H9 (cell line): ENCODE results near the gene ZSWIM3. TPM values are rescaled to one million over a fixed set of nuclear protein-coding genes. Genes with fewer than 3 reads are reported as not detected.

Experiments
- DNase-seq: peaks from one replicate; pipeline ENCODE4 v3.0.0-alpha.2; 2017
- H2AFZ ChIP-seq: one replicate; pipeline ENCODE4 v1.6.1; 2013; ENCODE audit warnings: mild to moderate bottlenecking, low read length, control low read depth, moderate library complexity
- H2AK5ac ChIP-seq: 2 replicates; pipeline ENCODE4 v1.6.1; 2013; ENCODE audit warnings: low read length, control low read depth, mixed read lengths; ENCODE audit not compliant: insufficient read length
- H2BK120ac ChIP-seq: one replicate; pipeline ENCODE4 v1.6.1; 2013; ENCODE audit warnings: low read depth, mild to moderate bottlenecking, low read length, control low read depth, inconsistent platforms; ENCODE audit not compliant: poor library complexity, severe bottlenecking
- H2BK12ac ChIP-seq: 2 replicates; pipeline ENCODE4 v1.6.1; 2013; ENCODE audit warnings: low read length, control low read depth, mixed read lengths, low read depth; ENCODE audit not compliant: insufficient read length
- H2BK15ac ChIP-seq: 2 replicates; pipeline ENCODE4 v1.6.1; 2013; ENCODE audit warnings: low read depth, low read length, control low read depth
- H2BK20ac ChIP-seq: one replicate; pipeline ENCODE4 v1.6.1; 2013; ENCODE audit warnings: low read depth, mild to moderate bottlenecking, low read length, control low read depth, inconsistent platforms; ENCODE audit not compliant: poor library complexity, severe bottlenecking
- H2BK5ac ChIP-seq: 2 replicates; pipeline ENCODE4 v1.6.1; 2013; ENCODE audit warnings: low read length, control low read depth, mixed read lengths; ENCODE audit not compliant: insufficient read length
- H3K14ac ChIP-seq: 2 replicates; pipeline ENCODE4 v1.6.1; 2013; ENCODE audit warnings: low read length, control low read depth; ENCODE audit not compliant: insufficient read depth
- H3K18ac ChIP-seq: 2 replicates; pipeline ENCODE4 v1.6.1; 2013; ENCODE audit warnings: low read depth, mild to moderate bottlenecking, mixed read lengths, low read length, control low read depth; ENCODE audit not compliant: insufficient read length
- H3K23ac ChIP-seq: 2 replicates; pipeline ENCODE4 v1.6.1; 2013; ENCODE audit warnings: low read length, control low read depth, mixed read lengths, low read depth; ENCODE audit not compliant: insufficient read length
- H3K23me2 ChIP-seq: 2 replicates; pipeline ENCODE4 v1.6.1; 2013; ENCODE audit warnings: low read depth, mild to moderate bottlenecking, mixed read lengths, low read length, control low read depth; ENCODE audit not compliant: insufficient read length, poor library complexity, severe bottlenecking
- H3K27ac ChIP-seq: 2 replicates; pipeline ENCODE4 v1.5.1; 2013; ENCODE audit warnings: low read length, control low read depth, mixed read lengths, low read depth; ENCODE audit not compliant: insufficient read length
- H3K27me3 ChIP-seq: 2 replicates; pipeline ENCODE4 v1.6.1; 2013; ENCODE audit warnings: low read length, control low read depth, inconsistent platforms; ENCODE audit not compliant: insufficient read depth
- H3K4ac ChIP-seq: 2 replicates; pipeline ENCODE4 v1.6.1; 2013; ENCODE audit warnings: low read depth, mild to moderate bottlenecking, control low read depth, inconsistent platforms, low read length, moderate library complexity
- H3K4me1 ChIP-seq: 2 replicates; pipeline ENCODE4 v1.6.1; 2013; ENCODE audit warnings: low read length, control low read depth, inconsistent platforms; ENCODE audit not compliant: insufficient read depth
- H3K4me2 ChIP-seq: 2 replicates; pipeline ENCODE4 v1.6.1; 2013; ENCODE audit warnings: low read length, control low read depth, mixed read lengths; ENCODE audit not compliant: insufficient read length, insufficient read depth
- H3K56ac ChIP-seq: 2 replicates; pipeline ENCODE4 v1.6.1; 2013; ENCODE audit warnings: low read depth, mild to moderate bottlenecking, mixed read lengths, low read length, control low read depth; ENCODE audit not compliant: insufficient read length
- H3K79me1 ChIP-seq: 2 replicates; pipeline ENCODE4 v1.6.1; 2013; ENCODE audit warnings: low read depth, mild to moderate bottlenecking, moderate library complexity, low read length, control low read depth, inconsistent platforms; ENCODE audit not compliant: insufficient read depth, poor library complexity, severe bottlenecking
- H3K79me2 ChIP-seq: 2 replicates; pipeline ENCODE4 v1.6.1; 2013; ENCODE audit warnings: low read length, control low read depth, inconsistent platforms; ENCODE audit not compliant: insufficient read depth
- H3K9ac ChIP-seq: 2 replicates; pipeline ENCODE4 v1.6.1; 2013; ENCODE audit warnings: low read length, control low read depth, mixed read lengths; ENCODE audit not compliant: insufficient read length; ENCODE audit errors: extremely low read depth
- H3K9me3 ChIP-seq: one replicate; pipeline ENCODE4 v1.6.1; 2013; ENCODE audit warnings: low read depth, low read length, inconsistent platforms; ENCODE audit not compliant: control insufficient read depth
- H3T11ph ChIP-seq: one replicate; pipeline ENCODE4 v1.6.1; 2013; ENCODE audit warnings: mild to moderate bottlenecking, low read length, control low read depth, inconsistent platforms
- H4K20me1 ChIP-seq: one replicate; pipeline ENCODE4 v1.6.1; 2013; ENCODE audit not compliant: control insufficient read depth, insufficient read length, insufficient read depth
- H4K5ac ChIP-seq: 2 replicates; pipeline ENCODE4 v1.6.1; 2013; ENCODE audit warnings: low read depth, mild to moderate bottlenecking, mixed read lengths, low read length, control low read depth; ENCODE audit not compliant: insufficient read length
- H4K8ac ChIP-seq: replicated peaks from 2 replicates; pipeline ENCODE4 v1.6.1; 2013; ENCODE audit warnings: low read length, control low read depth, mixed read lengths, low read depth; ENCODE audit not compliant: insufficient read length
- H4K91ac ChIP-seq: 2 replicates; pipeline ENCODE4 v1.6.1; 2013; ENCODE audit warnings: low read depth, mild to moderate bottlenecking, moderate library complexity, mixed read lengths, low read length, control low read depth; ENCODE audit not compliant: insufficient read length
- H3K27ac Mint-ChIP-seq, 3 experiments: 2 replicates in 2 of 3; 3 replicates in 1 of 3; pipeline ENCODE4 v1.8.0; 2020 to 2021; ENCODE audit warnings: mixed read lengths in 3 of 3, mild to moderate bottlenecking in 1 of 3, moderate library complexity in 1 of 3
- H3K27me3 Mint-ChIP-seq: 2 replicates; pipeline ENCODE4 v1.8.0; 2021; ENCODE audit warnings: low read depth, mild to moderate bottlenecking, moderate library complexity, mixed read lengths
- H3K36me3 Mint-ChIP-seq, 3 experiments: 2 replicates in 2 of 3; 3 replicates in 1 of 3; pipeline ENCODE4 v1.8.0; 2020 to 2021; ENCODE audit warnings: low read depth in 3 of 3, mixed read lengths in 3 of 3; ENCODE audit not compliant: insufficient read depth in 1 of 3
- H3K4me1 Mint-ChIP-seq, 2 experiments: 2 replicates each; pipeline ENCODE4 v1.8.0; 2020; ENCODE audit warnings: mixed read lengths in 2 of 2
- H3K4me3 Mint-ChIP-seq, 2 experiments: 2 replicates in 1 of 2; 3 replicates in 1 of 2; pipeline ENCODE4 v1.8.0; 2020 to 2021; ENCODE audit warnings: mild to moderate bottlenecking in 2 of 2, mixed read lengths in 2 of 2, moderate library complexity in 1 of 2
- H3K9me3 Mint-ChIP-seq, 2 experiments: 2 replicates in 1 of 2; 3 replicates in 1 of 2; pipeline ENCODE4 v1.8.0; 2020; ENCODE audit warnings: mild to moderate bottlenecking in 2 of 2, mixed read lengths in 2 of 2, moderate library complexity in 1 of 2
- CTCF ChIP-seq: fragments of 200-600 bp; sonication (generic); conservative IDR thresholded peaks from 3 replicates; pipeline ENCODE4 v1.8.0; 2021; ENCODE audit warnings: antibody characterized with exemption, mild to moderate bottlenecking
- WGBS: extraction: QIAGEN DNeasy Blood & Tissue Kit; methylation state at CpG from one replicate; pipeline ENCODE4 v1.1.7; 2013; ENCODE audit warnings: missing lambda C conversion rate, low lambda C conversion rate, mixed read lengths; ENCODE audit not compliant: insufficient read length; ENCODE audit errors: extremely low coverage; 5-methylcytosine and 5-hydroxymethylcytosine counted together
- total RNA-seq: library from RNA; stranded (reverse); gene quantifications from 2 replicates; pipeline ENCODE4 v1.2.1, GENCODE V29; 2021

The ZSWIM3 gene
- total RNA-seq, 1 experiment from 2014 or later, result 8.0 TPM

- no peak overlapping the region for H3K56ac ChIP-seq
- no peak overlapping the region; a peak in 2 of 5 replicates for H3K4me3 Mint-ChIP-seq
These were observed 35.5 kb upstream of the ZSWIM3 start for GRCh38 chr20:45821947-45822346.

More at GRCh38 chr20:45821947-45822346, 35.5 kb upstream of the ZSWIM3 start:
- no peaks in the 10 kb centered on the region for H3K79me2 ChIP-seq
- peaks cover 22 to 35% of the 10 kb centered on the region in 2 experiments for H3K4me1 Mint-ChIP-seq
- no peak overlapping the region for H3K4ac ChIP-seq
- no peaks in the 10 kb centered on the region for H4K20me1 ChIP-seq
- H3K27me3 Mint-ChIP-seq, result peaks cover 28% of the 10 kb centered on the region
- H3K14ac ChIP-seq, result no peak overlapping the region
- H3K23me2 ChIP-seq, result no peaks in the 10 kb centered on the region
- peaks cover under 1 to 6% (median 2%) of the 10 kb centered on the region in 3 experiments; a peak in 6 of 7 replicates for H3K36me3 Mint-ChIP-seq
- no peak overlapping the region for H2BK5ac ChIP-seq
- H3K27ac Mint-ChIP-seq, result no peak overlapping the region
- no peak overlapping the region for H3K9ac ChIP-seq
- no CpG with 5 or more reads among the region's 2 CpGs for WGBS
- DNase-seq, result no peak
- no peaks in the 10 kb centered on the region; a peak in 1 of 5 replicates for H3K9me3 Mint-ChIP-seq
- no peaks in the 10 kb centered on the region for H3K4me1 ChIP-seq
- H3K9me3 ChIP-seq, result no peaks in the 10 kb centered on the region
- no peaks in the 10 kb centered on the region for H3K79me1 ChIP-seq
- no peak overlapping the region for H2AK5ac ChIP-seq
- H4K91ac ChIP-seq, result no peak overlapping the region
- no peak overlapping the region for H3K18ac ChIP-seq
- H2BK12ac ChIP-seq, result no peak overlapping the region
- H3T11ph ChIP-seq, result no peak overlapping the region
- no peak overlapping the region for H3K23ac ChIP-seq
- TF ChIP-seq CTCF, result no peak
- H2BK20ac ChIP-seq, result no peak overlapping the region
- H3K27ac ChIP-seq, result no peak overlapping the region
- no peak overlapping the region for H3K4me2 ChIP-seq
- H2AFZ ChIP-seq, result no peak overlapping the region
- H4K5ac ChIP-seq, result no peak overlapping the region
- no peaks in the 10 kb centered on the region; the same call in 1 of the 2 replicates for H3K27me3 ChIP-seq
- no peak overlapping the region for H4K8ac ChIP-seq
- no peak overlapping the region for H2BK120ac ChIP-seq
- no peak overlapping the region for H2BK15ac ChIP-seq
